DND-41 (cell line): Measurements from ENCODE around the gene FOXN3.

Experiments
- ATAC-seq: fragments of 200-7000 bp; cut with Tn5 transposase; 3 replicates; pipeline ENCODE4 v1.9.1; 2021; ENCODE audit warnings: low read depth; ENCODE audit not compliant: insufficient read depth
- DNase-seq: peaks from one replicate; pipeline ENCODE4 v3.0.0-alpha.2; 2020
- H2AFZ ChIP-seq: 2 replicates; pipeline ENCODE4 v1.6.0; 2012; ENCODE audit warnings: low read depth, low read length
- H3K27ac ChIP-seq: 2 replicates; pipeline ENCODE4 v1.5.1; 2012; ENCODE audit warnings: low read length, inconsistent platforms
- H3K27me3 ChIP-seq: fragments of 200-600 bp; sonication (generic); 2 replicates; pipeline ENCODE4 v1.6.0; 2012; ENCODE audit warnings: low read length, mild to moderate bottlenecking, inconsistent platforms; ENCODE audit not compliant: insufficient read depth, poor library complexity
- H3K36me3 ChIP-seq: 2 replicates; pipeline ENCODE4 v1.5.1; 2012; ENCODE audit warnings: low read length, inconsistent platforms; ENCODE audit not compliant: insufficient read depth
- H3K4me1 ChIP-seq: 2 replicates; pipeline ENCODE4 v1.5.1; 2012; ENCODE audit warnings: mild to moderate bottlenecking, low read length; ENCODE audit not compliant: insufficient read depth
- H3K4me2 ChIP-seq: 2 replicates; pipeline ENCODE4 v1.6.0; 2012; ENCODE audit warnings: mild to moderate bottlenecking, moderate library complexity, low read length, inconsistent platforms; ENCODE audit not compliant: insufficient read depth
- H3K4me3 ChIP-seq, 2 experiments: fragments of 200-600 bp in 1 of 2; shearing (Covaris generic) in 1 of 2; 2 replicates each; pipeline ENCODE4 v1.5.1; 2012 to 2016; ENCODE audit warnings: inconsistent platforms in 2 of 2, low read length in 2 of 2, mild to moderate bottlenecking in 2 of 2, low read depth in 1 of 2, moderate library complexity in 1 of 2
- H3K79me2 ChIP-seq: 2 replicates; pipeline ENCODE4 v1.6.0; 2012; ENCODE audit warnings: low read length, inconsistent platforms; ENCODE audit not compliant: insufficient read depth
- H3K9ac ChIP-seq: 2 replicates; pipeline ENCODE4 v1.6.0; 2012; ENCODE audit warnings: low read depth, mild to moderate bottlenecking, inconsistent platforms, low read length, moderate library complexity
- H3K9me3 ChIP-seq: 2 replicates; pipeline ENCODE4 v1.5.1; 2012; ENCODE audit warnings: low read length, moderate library complexity, mild to moderate bottlenecking, inconsistent platforms; ENCODE audit not compliant: insufficient read depth, severe bottlenecking
- H4K20me1 ChIP-seq: 2 replicates; pipeline ENCODE4 v1.6.0; 2012; ENCODE audit warnings: low read length; ENCODE audit not compliant: insufficient read depth
- EZH2 ChIP-seq: IDR thresholded peaks from 3 replicates; pipeline ENCODE4 v1.6.1; 2012; ENCODE audit warnings: borderline replicate concordance, low read depth, mild to moderate bottlenecking, moderate library complexity, low read length, inconsistent platforms; ENCODE audit not compliant: severe bottlenecking
- TF ChIP-seq, protein P1 (sequence below): IDR thresholded peaks from 2 replicates; pipeline ENCODE4 v1.5.1; 2012; ENCODE audit warnings: borderline replicate concordance, low read length, moderate library complexity, mild to moderate bottlenecking; ENCODE audit not compliant: poor library complexity, severe bottlenecking; ENCODE audit errors: extremely low read depth

FOXN3 gene

DNA sequence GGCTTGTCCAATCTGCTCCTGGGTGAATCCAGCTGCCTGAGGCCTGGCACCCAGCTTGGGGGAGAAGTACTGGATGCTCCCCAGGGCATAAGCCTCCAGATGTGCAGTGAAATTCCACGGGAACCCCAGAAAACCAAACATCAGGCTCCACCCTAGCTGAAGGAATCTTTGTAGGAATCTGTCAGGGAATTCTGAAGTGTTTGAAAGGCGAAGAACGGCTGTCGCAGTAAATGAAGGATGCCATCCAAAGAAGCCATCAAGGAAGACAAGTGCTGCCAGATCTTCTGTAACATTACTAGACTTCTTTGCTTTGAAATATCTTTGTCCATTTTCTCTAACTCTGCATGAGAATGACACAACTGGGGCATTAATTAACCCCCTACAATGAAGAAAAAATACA, 219.4 kb downstream of the FOXN3 start:
- no peaks in the 10 kb centered on the region for H3K27me3 ChIP-seq
- H3K4me1 ChIP-seq, result peaks cover 24% of the 10 kb centered on the region
- no peak overlapping the region for H3K4me2 ChIP-seq
- ATAC-seq (no peak), DNase-seq (no peak)
- no peak for TF ChIP-seq EZH2
- H3K4me3 ChIP-seq, result no peak overlapping the region
- no peak overlapping the region for H3K9ac ChIP-seq
- peaks cover 71% of the 10 kb centered on the region for H3K79me2 ChIP-seq
- H2AFZ ChIP-seq, result no peak overlapping the region
- H3K27ac ChIP-seq, result no peak overlapping the region
- no peaks in the 10 kb centered on the region for H3K9me3 ChIP-seq
- H3K36me3 ChIP-seq, result peaks cover 10% of the 10 kb centered on the region; the same call in 1 of the 2 replicates
- H4K20me1 ChIP-seq, result peaks cover 9% of the 10 kb centered on the region; the same call in 1 of the 2 replicates

DNA sequence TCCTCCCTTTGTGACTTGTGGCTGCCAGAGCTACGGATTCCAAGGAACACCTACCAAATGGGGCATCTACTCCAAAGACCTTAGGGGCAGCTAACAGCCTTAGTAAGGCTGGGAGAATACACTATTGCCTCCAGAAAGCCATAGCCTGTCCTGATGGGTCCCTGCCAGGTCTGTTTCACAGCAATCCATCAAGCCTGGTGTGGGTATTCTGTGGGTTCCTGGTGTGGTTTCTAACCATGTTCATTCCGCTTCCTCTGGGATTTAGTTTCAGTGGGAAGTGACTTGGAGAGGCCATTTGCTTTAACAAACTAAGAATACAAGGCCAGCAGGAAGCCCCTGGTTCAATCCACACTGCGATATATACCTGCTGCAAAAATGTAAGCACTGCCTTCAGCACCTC, 220.5 kb downstream of the FOXN3 start:
- Histone ChIP-seq H3K4me3 (no peak overlapping the region), H3K9me3 (no peaks in the 10 kb centered on the region), H3K9ac (no peak overlapping the region), H4K20me1 (0 out of 2 replicates have a peak, but pooled peaks cover 5% of the 10 kb centered on the region), H3K79me2 (peaks cover 61% of the 10 kb centered on the region), H3K4me1 (peaks cover 13% of the 10 kb centered on the region), H3K36me3 (peaks cover 10% of the 10 kb centered on the region; the same call in 1 of the 2 replicates), H2AFZ (no peak overlapping the region), H3K27ac (no peak overlapping the region), H3K4me2 (no peak overlapping the region), H3K27me3 (no peaks in the 10 kb centered on the region)
- no peak for DNase-seq
- no peak for TF ChIP-seq EZH2
- TF ChIP-seq, protein P1, sequence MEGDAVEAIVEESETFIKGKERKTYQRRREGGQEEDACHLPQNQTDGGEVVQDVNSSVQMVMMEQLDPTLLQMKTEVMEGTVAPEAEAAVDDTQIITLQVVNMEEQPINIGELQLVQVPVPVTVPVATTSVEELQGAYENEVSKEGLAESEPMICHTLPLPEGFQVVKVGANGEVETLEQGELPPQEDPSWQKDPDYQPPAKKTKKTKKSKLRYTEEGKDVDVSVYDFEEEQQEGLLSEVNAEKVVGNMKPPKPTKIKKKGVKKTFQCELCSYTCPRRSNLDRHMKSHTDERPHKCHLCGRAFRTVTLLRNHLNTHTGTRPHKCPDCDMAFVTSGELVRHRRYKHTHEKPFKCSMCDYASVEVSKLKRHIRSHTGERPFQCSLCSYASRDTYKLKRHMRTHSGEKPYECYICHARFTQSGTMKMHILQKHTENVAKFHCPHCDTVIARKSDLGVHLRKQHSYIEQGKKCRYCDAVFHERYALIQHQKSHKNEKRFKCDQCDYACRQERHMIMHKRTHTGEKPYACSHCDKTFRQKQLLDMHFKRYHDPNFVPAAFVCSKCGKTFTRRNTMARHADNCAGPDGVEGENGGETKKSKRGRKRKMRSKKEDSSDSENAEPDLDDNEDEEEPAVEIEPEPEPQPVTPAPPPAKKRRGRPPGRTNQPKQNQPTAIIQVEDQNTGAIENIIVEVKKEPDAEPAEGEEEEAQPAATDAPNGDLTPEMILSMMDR, result no peak
- ATAC-seq, result no peak

DNA sequence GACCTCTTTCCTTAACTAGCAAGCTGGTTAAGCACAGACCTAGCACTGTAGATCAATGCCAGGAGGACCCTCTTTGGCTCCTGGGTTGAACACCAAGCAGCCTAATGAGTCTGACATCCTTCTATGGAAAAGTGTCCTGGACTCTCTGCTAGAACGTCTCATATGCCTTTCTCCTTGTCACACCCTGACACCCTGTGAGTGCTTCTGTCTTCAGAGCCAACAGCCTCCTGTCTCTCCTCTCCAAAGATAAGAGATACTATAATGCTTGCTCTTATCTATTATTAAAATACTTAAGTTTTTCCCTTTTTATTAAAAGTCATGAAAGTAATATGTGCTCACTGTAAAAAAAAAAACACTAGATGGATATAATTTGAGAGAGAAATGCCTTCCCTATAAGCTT, 222.7 kb downstream of the FOXN3 start:
- no peak overlapping the region for H3K27ac ChIP-seq
- H3K4me2 ChIP-seq, result no peak overlapping the region
- no peak for TF ChIP-seq EZH2
- TF ChIP-seq, protein P1, result no peak
- H3K27me3 ChIP-seq, result no peaks in the 10 kb centered on the region
- no peak overlapping the region for H3K4me3 ChIP-seq
- no peak overlapping the region for H2AFZ ChIP-seq
- peaks cover 50% of the 10 kb centered on the region for H3K79me2 ChIP-seq
- DNase-seq (no peak), ATAC-seq (no peak)
- no peaks in the 10 kb centered on the region for H4K20me1 ChIP-seq
- no peak overlapping the region for H3K9ac ChIP-seq
- H3K36me3 ChIP-seq, result peaks cover 20% of the 10 kb centered on the region
- no peaks in the 10 kb centered on the region for H3K9me3 ChIP-seq
- no peaks in the 10 kb centered on the region for H3K4me1 ChIP-seq

DNA sequence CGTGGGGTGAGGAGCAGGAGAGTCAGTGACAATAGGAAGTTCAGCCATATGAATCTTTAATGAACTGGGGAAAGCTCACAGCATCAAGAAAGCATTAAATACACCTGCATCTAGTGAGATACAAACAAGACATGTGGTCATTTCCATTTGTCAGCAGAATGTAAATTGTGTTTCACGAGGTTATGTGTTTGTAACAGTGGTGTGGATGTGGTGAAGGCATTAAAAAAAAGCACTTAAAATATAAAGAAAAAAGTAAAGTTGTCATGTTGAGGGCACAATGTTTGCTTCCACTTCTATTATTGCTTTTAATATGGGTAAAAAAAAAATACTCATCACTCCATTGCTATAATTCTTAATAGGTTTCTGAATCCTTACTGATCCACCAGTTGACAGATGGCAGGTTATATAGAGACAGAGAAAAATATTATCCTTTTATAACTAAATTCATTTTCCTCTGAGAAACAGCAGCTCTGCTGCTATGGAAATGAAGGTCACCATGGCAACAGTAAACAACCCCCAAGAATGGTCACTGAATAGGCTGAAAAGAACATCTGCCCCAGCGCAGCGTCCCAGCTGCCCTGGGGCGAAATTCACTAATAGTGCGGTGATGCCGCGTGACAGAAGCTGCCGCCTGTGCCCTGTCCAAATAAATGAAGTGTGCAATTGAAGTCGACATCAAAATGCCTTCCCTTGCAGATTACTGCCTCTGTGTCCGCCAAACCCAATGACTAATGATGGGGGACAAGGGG, 226.1 kb downstream of the FOXN3 start:
- no peaks in the 10 kb centered on the region for H3K27me3 ChIP-seq
- no peak for DNase-seq
- H3K9me3 ChIP-seq, result no peaks in the 10 kb centered on the region
- no peak overlapping the region for H2AFZ ChIP-seq
- no peaks in the 10 kb centered on the region for H3K4me1 ChIP-seq
- no peak overlapping the region for H3K4me3 ChIP-seq
- no peak overlapping the region for H3K27ac ChIP-seq
- TF ChIP-seq, protein P1, result no peak
- no peak for TF ChIP-seq EZH2
- H4K20me1 ChIP-seq, result no peaks in the 10 kb centered on the region; the same call in 1 of the 2 replicates
- no peak overlapping the region for H3K9ac ChIP-seq
- peaks cover 44% of the 10 kb centered on the region for H3K36me3 ChIP-seq
- ATAC-seq, result no peak
- H3K4me2 ChIP-seq, result no peak overlapping the region
- peaks cover 31% of the 10 kb centered on the region for H3K79me2 ChIP-seq
